NCI-H748 treated with DMSO at 0.1 percent for 48 hours (cell line): Measurements from ENCODE around the gene TLCD2.
A peak's percentile ranks its signal among the peaks of the same experiment; 100 is the strongest.
"Not testable (repeated sequence)": the region's sequence is repeated elsewhere in the genome, so short reads cannot be mapped to it uniquely, and the experiment has no call there.

Experiments
- DNase-seq: peaks from one replicate; lab custom pipeline; 2025; lab: John Stamatoyannopoulos, UW

The TLCD2 gene

GRCh38 chr17:1735834-1736347 lies 25.7 kb upstream of the TLCD2 start:
- DNase-seq = no peak

- DNase-seq = no peak
Measured at GRCh38 chr17:1735418-1735817, 25.2 kb upstream of the TLCD2 start.

- DNase-seq = no peak
Measured at GRCh38 chr17:1733759-1734158, 23.6 kb upstream of the TLCD2 start.

- DNase-seq = no peak
Measured at GRCh38 chr17:1732833-1733321, 22.7 kb upstream of the TLCD2 start.

GRCh38 chr17:1732241-1732832 lies 22.2 kb upstream of the TLCD2 start:
- no peak for DNase-seq

- DNase-seq = no peak
Measured at GRCh38 chr17:1731194-1731506, 21.0 kb upstream of the TLCD2 start.

- DNase-seq = no peak
Measured at GRCh38 chr17:1730326-1731193, 20.4 kb upstream of the TLCD2 start.

- no peak for DNase-seq
Measured at GRCh38 chr17:1729966-1730325, 19.8 kb upstream of the TLCD2 start.

GRCh38 chr17:1727876-1728630 lies 17.9 kb upstream of the TLCD2 start:
- no peak for DNase-seq

- no peak for DNase-seq
Measured at GRCh38 chr17:1727258-1727789, 17.1 kb upstream of the TLCD2 start.

- no peak for DNase-seq
Measured at GRCh38 chr17:1726626-1727257, 16.6 kb upstream of the TLCD2 start.

GRCh38 chr17:1725642-1726511 lies 15.7 kb upstream of the TLCD2 start:
- no peak for DNase-seq

- DNase-seq = no peak
Measured at GRCh38 chr17:1724869-1725641, 14.9 kb upstream of the TLCD2 start.

GRCh38 chr17:1724351-1724868 lies 14.2 kb upstream of the TLCD2 start, which contains the start of gene WDR81:
Gene WDR81, plus strand, starts transcription at chr17:1724704. Its CDS starts 256 bp downstream, at chr17:1724960.
- peak; percentile 69 for DNase-seq

- not testable (repeated sequence) for DNase-seq
Measured at GRCh38 chr17:1722022-1722421, 11.8 kb upstream of the TLCD2 start.

GRCh38 chr17:1720856-1721386 lies 10.7 kb upstream of the TLCD2 start:
- peak; percentile 57 for DNase-seq

GRCh38 chr17:1718362-1719165 lies 8.4 kb upstream of the TLCD2 start:
- DNase-seq = no peak

- DNase-seq = peak; percentile 98
Measured at GRCh38 chr17:1716912-1717695, 6.9 kb upstream of the TLCD2 start.
